ENCODE data around the gene TPM1.
"Not testable (repeated sequence)": the region's sequence is repeated elsewhere in the genome, so short reads cannot be mapped to it uniquely, and the experiment has no call there.

TPM1 gene

GRCh38 chr15:63099581-63099980 lies 57.0 kb downstream of the TPM1 start:
- DNase-seq (ENCODE audit: low spot score) = not testable (repeated sequence)

GRCh38 chr15:63103416-63103815 lies 60.9 kb downstream of the TPM1 start:
- DNase-seq (ENCODE audit: low spot score) = no peak

- DNase-seq (ENCODE audit: low spot score) = no peak
Observed at GRCh38 chr15:63104727-63105126, 62.2 kb downstream of the TPM1 start.

GRCh38 chr15:63105354-63105753 lies 62.8 kb downstream of the TPM1 start:
- DNase-seq (ENCODE audit: low spot score) = not testable (repeated sequence)

- peak; percentile 58 for DNase-seq (ENCODE audit: low spot score)
Observed at GRCh38 chr15:63107895-63108546, 65.5 kb downstream of the TPM1 start.

- DNase-seq (ENCODE audit: low spot score) = no peak
Observed at GRCh38 chr15:63109498-63109897, 67.0 kb downstream of the TPM1 start.

GRCh38 chr15:63109920-63110319 lies 67.4 kb downstream of the TPM1 start:
- no peak for DNase-seq (ENCODE audit: low spot score)

- no peak for DNase-seq (ENCODE audit: low spot score)
Observed at GRCh38 chr15:63110428-63111026, 68.0 kb downstream of the TPM1 start.

GRCh38 chr15:63111481-63111880 lies 68.9 kb downstream of the TPM1 start:
- no peak for DNase-seq (ENCODE audit: low spot score)

GRCh38 chr15:63112871-63113270 lies 70.3 kb downstream of the TPM1 start:
- DNase-seq (ENCODE audit: low spot score) = no peak

GRCh38 chr15:63114465-63114864 lies 71.9 kb downstream of the TPM1 start:
- no peak for DNase-seq (ENCODE audit: low spot score)

Measured in HuH-7 (cell line).